HepG2 (cell line): ENCODE measurements around the gene COX4I2. TPM values are rescaled to one million over a fixed set of nuclear protein-coding genes. Genes with fewer than 3 reads are reported as not detected.
A peak's percentile ranks its signal among the peaks of the same experiment; 100 is the strongest.

Experiments
- ADNP ChIP-seq: sonication (generic); formaldehyde crosslinking; IDR thresholded peaks from 2 replicates; pipeline ENCODE4 v1.4.0; 2020; ENCODE audit warnings: missing genetic modification reagents
- CC2D1A ChIP-seq: sonication (generic); formaldehyde crosslinking; IDR thresholded peaks from 2 replicates; pipeline ENCODE4 v1.8.1; 2023; ENCODE audit warnings: mild to moderate bottlenecking, missing genetic modification reagents
- CEBPB ChIP-seq: IDR thresholded peaks from 2 replicates; pipeline ENCODE4 v1.6.1; 2011; ENCODE audit warnings: low read depth, low read length, improper control_type of control experiment, borderline replicate concordance
- EEA1 ChIP-seq: sonication (generic); formaldehyde crosslinking; IDR thresholded peaks from 2 replicates; pipeline ENCODE4 v1.5.1; 2020; ENCODE audit warnings: mild to moderate bottlenecking, missing genetic modification reagents, borderline replicate concordance
- EP300 ChIP-seq, 3 experiments: sonication (generic) in 1 of 3; formaldehyde crosslinking in 1 of 3; IDR thresholded peaks; 2 replicates each; pipeline versions ENCODE4 v1.5.1 to v1.6.1; 2011 to 2020; ENCODE audit warnings: low read depth in 2 of 3, low read length in 2 of 3, borderline replicate concordance in 1 of 3, improper control_type of control experiment in 1 of 3, mild to moderate bottlenecking in 1 of 3, missing genetic modification reagents in 1 of 3, moderate library complexity in 1 of 3
- ERF ChIP-seq: IDR thresholded peaks from 2 replicates; pipeline ENCODE4 v1.6.1; 2018; ENCODE audit warnings: missing biosample characterization, missing genetic modification reagents
- HDAC2 ChIP-seq: sonication (generic); formaldehyde crosslinking; IDR thresholded peaks from 2 replicates; pipeline ENCODE4 v1.4.0; 2020; ENCODE audit warnings: missing genetic modification reagents
- HIVEP1 ChIP-seq: sonication (generic); formaldehyde crosslinking; IDR thresholded peaks from 2 replicates; pipeline ENCODE4 v1.4.0; 2020; ENCODE audit warnings: mild to moderate bottlenecking, missing genetic modification reagents
- HMG20B ChIP-seq: conservative IDR thresholded peaks from 2 replicates; pipeline ENCODE4 v1.6.1; 2016; ENCODE audit warnings: missing genetic modification reagents, missing compliant biosample characterization
- KDM6A ChIP-seq: IDR thresholded peaks from 2 replicates; pipeline ENCODE4 v1.6.1; 2016; ENCODE audit warnings: low read depth
- NAIF1 ChIP-seq: sonication (generic); formaldehyde crosslinking; IDR thresholded peaks from 2 replicates; pipeline ENCODE4 v1.5.0; 2020; ENCODE audit warnings: mild to moderate bottlenecking, missing genetic modification reagents, borderline replicate concordance
- NR2C2 ChIP-seq: sonication (generic); formaldehyde crosslinking; IDR thresholded peaks from 2 replicates; pipeline ENCODE4 v1.4.0; 2020; ENCODE audit warnings: missing genetic modification reagents, mild to moderate bottlenecking, moderate library complexity, borderline replicate concordance
- PLRG1 ChIP-seq: fragments of 450-650 bp; conservative IDR thresholded peaks from 2 replicates; pipeline ENCODE4 v1.6.1; 2016
- POGK ChIP-seq: sonication (generic); formaldehyde crosslinking; conservative IDR thresholded peaks from 2 replicates; pipeline ENCODE4 v1.8.0; 2022; ENCODE audit warnings: mild to moderate bottlenecking, moderate library complexity, missing genetic modification reagents
- ZMYM4 ChIP-seq: sonication (generic); formaldehyde crosslinking; IDR thresholded peaks from 2 replicates; pipeline ENCODE4 v1.8.1; 2023; ENCODE audit warnings: mild to moderate bottlenecking, missing genetic modification reagents
- ZNF101 ChIP-seq: sonication (generic); formaldehyde crosslinking; IDR thresholded peaks from 2 replicates; pipeline ENCODE4 v1.4.0; 2020; ENCODE audit warnings: mild to moderate bottlenecking, low read depth, missing genetic modification reagents, borderline replicate concordance
- ZNF124 ChIP-seq: sonication (generic); formaldehyde crosslinking; IDR thresholded peaks from 2 replicates; pipeline ENCODE4 v1.4.0; 2020; ENCODE audit warnings: missing genetic modification reagents
- ZNF260 ChIP-seq: sonication (generic); formaldehyde crosslinking; IDR thresholded peaks from 2 replicates; pipeline ENCODE4 v1.4.0; 2020; ENCODE audit warnings: missing genetic modification reagents, low read depth, mild to moderate bottlenecking, borderline replicate concordance
- ZNF510 ChIP-seq: sonication (generic); formaldehyde crosslinking; IDR thresholded peaks from 2 replicates; pipeline ENCODE4 v1.4.0; 2020; ENCODE audit warnings: low read depth, mild to moderate bottlenecking, missing genetic modification reagents
- ZNF512 ChIP-seq: sonication (generic); formaldehyde crosslinking; IDR thresholded peaks from 2 replicates; pipeline ENCODE4 v1.4.0; 2020; ENCODE audit warnings: mild to moderate bottlenecking, missing genetic modification reagents
- ZNF547 ChIP-seq: sonication (generic); formaldehyde crosslinking; IDR thresholded peaks from 2 replicates; pipeline ENCODE4 v1.5.1; 2020; ENCODE audit warnings: mild to moderate bottlenecking, missing genetic modification reagents
- ZNF580 ChIP-seq: IDR thresholded peaks from 2 replicates; pipeline ENCODE4 v1.6.1; 2016; ENCODE audit warnings: low read depth, borderline replicate concordance
- ZNF713 ChIP-seq: sonication (generic); formaldehyde crosslinking; IDR thresholded peaks from 2 replicates; pipeline ENCODE4 v1.4.0; 2020; ENCODE audit warnings: mild to moderate bottlenecking, missing genetic modification reagents
- polyA plus RNA-seq, 8 experiments: library from polyadenylated mRNA; depleted of rRNA in 3 of 8; stranded (reverse) in 7 of 8; unstranded in 1 of 8; fragments of >200 nt; fragmentation: Illumina TruSeq in 4 of 8; extraction: Trizol in 4 of 8; gene quantifications; 2 replicates each; pipeline versions ENCODE4 v1.2.1 to v1.2.3, GENCODE V29; 2011 to 2016; ENCODE audit warnings: low read depth in 4 of 8, missing spikeins in 1 of 8, mixed read lengths in 1 of 8; ENCODE audit not compliant: insufficient read depth in 1 of 8
- total RNA-seq, 5 experiments: library from RNA; depleted of rRNA; stranded (reverse); fragments of >200 nt; fragmentation: Illumina TruSeq; extraction: Trizol; gene quantifications; 2 replicates each; pipeline ENCODE4 v1.2.3, GENCODE V29; 2016; ENCODE audit warnings: low read depth in 1 of 5

Gene COX4I2
- total and polyA plus RNA-seq, 2 of the 13 experiments (the other 11 are each of a cell fraction or from before 2014, with no cell fraction given): 1.1 TPM; not detected in 1

GRCh38 chr20:31596831-31597480 is 40.8 kb upstream of the COX4I2 start (continued):
- TF ChIP-seq EP300 (IDR thresholded peaks at IDR 0.05; ENCODE audit: low read depth in 2 of 2, low read length in 2 of 2) (no peak), EP300 (CRISPR knock-in tag; IDR thresholded peaks at IDR 0.05; ENCODE audit: borderline replicate concordance) (no peak), HDAC2 (peak; percentile 42; the same call in 1 of the 2 replicates), ADNP (CRISPR knock-in tag) (peak; percentile 85; the same call in 1 of the 2 replicates), CEBPB (peak; percentile 33; the same call in 1 of the 2 replicates), ZNF512 (CRISPR knock-in tag) (no peak), NR2C2 (CRISPR knock-in tag) (no peak), ZNF260 (CRISPR knock-in tag) (no peak), KDM6A (CRISPR knock-in tag) (no peak), PLRG1 (no peak), ZNF510 (CRISPR knock-in tag) (no peak), NAIF1 (CRISPR knock-in tag) (no peak), CC2D1A (CRISPR knock-in tag) (no peak), POGK (CRISPR knock-in tag) (no peak), ZNF580 (CRISPR knock-in tag) (0 out of 2 replicates have a peak, but pooled peaks have one; percentile 57), ZNF124 (CRISPR knock-in tag) (no peak), HIVEP1 (peak; percentile 38; the same call in 1 of the 2 replicates), ZNF713 (CRISPR knock-in tag) (no peak), ZNF547 (CRISPR knock-in tag) (0 out of 2 replicates have a peak, but pooled peaks have one; percentile 38), ZNF101 (no peak), HMG20B (no peak), EEA1 (CRISPR knock-in tag) (no peak), ERF (0 out of 2 replicates have a peak, but pooled peaks have one; percentile 29), ZMYM4 (CRISPR knock-in tag) (no peak)
